Measurements from ENCODE around the gene POC1B. TPM values are rescaled to one million over a fixed set of nuclear protein-coding genes. Genes with fewer than 3 reads are reported as not detected.

The POC1B gene
- total RNA-seq, 1 experiment from 2014 or later: 30.8 TPM

DNA sequence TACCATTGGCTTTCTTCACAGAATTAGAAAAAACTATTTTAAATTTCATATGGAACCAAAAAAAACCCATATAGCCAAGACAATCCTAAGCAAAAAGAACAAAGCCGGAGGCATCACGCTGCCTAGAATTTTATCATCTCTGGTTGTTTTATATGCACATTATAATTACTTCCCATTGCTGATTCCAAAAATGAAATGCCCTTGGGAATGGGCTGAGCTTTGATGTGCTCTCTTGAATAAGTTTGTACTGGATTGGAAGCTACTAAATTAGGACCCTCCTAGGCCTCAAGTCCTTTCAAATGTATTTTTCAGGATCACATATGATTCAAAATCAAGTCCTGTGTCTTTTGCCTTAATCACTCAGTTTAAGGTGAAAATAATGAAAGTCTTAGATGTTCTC is 114.6 kb downstream of the POC1B start:
- Histone ChIP-seq H3K4me3 (ENCODE audit: low read depth, low read length, poor library complexity, severe bottlenecking) (no peak overlapping the region), H3K36me3 (ENCODE audit: insufficient read depth, low read length, poor library complexity, severe bottlenecking) (no peaks in the 10 kb centered on the region), H3K27ac (ENCODE audit: low read depth, low read length, poor library complexity, severe bottlenecking) (peak overlapping the region; percentile 56), H3K4me1 (ENCODE audit: insufficient read depth, low read length, poor library complexity, severe bottlenecking) (peaks cover 31% of the 10 kb centered on the region), H3K27me3 (replicated peaks; ENCODE audit: insufficient read depth, low read depth, low read length, poor library complexity) (no peaks in the 10 kb centered on the region), H3K9me3 (ENCODE audit: low read depth, low read length, poor library complexity, severe bottlenecking) (no peaks in the 10 kb centered on the region)
- peak; percentile 31 for DNase-seq (ENCODE audit: low spot score)
- ChIA-PET POLR2A (ENCODE audit: low non-redundant PET) (no interaction called here), CTCF (no interaction called here)
- TF ChIP-seq, protein P1, sequence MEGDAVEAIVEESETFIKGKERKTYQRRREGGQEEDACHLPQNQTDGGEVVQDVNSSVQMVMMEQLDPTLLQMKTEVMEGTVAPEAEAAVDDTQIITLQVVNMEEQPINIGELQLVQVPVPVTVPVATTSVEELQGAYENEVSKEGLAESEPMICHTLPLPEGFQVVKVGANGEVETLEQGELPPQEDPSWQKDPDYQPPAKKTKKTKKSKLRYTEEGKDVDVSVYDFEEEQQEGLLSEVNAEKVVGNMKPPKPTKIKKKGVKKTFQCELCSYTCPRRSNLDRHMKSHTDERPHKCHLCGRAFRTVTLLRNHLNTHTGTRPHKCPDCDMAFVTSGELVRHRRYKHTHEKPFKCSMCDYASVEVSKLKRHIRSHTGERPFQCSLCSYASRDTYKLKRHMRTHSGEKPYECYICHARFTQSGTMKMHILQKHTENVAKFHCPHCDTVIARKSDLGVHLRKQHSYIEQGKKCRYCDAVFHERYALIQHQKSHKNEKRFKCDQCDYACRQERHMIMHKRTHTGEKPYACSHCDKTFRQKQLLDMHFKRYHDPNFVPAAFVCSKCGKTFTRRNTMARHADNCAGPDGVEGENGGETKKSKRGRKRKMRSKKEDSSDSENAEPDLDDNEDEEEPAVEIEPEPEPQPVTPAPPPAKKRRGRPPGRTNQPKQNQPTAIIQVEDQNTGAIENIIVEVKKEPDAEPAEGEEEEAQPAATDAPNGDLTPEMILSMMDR (conservative IDR thresholded peaks at IDR 0.05; ENCODE audit: low read depth, low read length): no peak
- TF ChIP-seq EZH2 (IDR thresholded peaks at IDR 0.05; ENCODE audit: borderline replicate concordance, low read depth, low read length, poor library complexity, severe bottlenecking): no peak
- intact Hi-C loops (cut with micrococcal nuclease; ENCODE audit: unreplicated experiment): no loop called here
- BruUV-seq (replicated peaks): no TSS peak

- DNase-seq (ENCODE audit: low spot score): no peak
- no TSS peak for BruUV-seq (replicated peaks)
- ChIA-PET CTCF (no interaction called here), POLR2A (ENCODE audit: low non-redundant PET) (no interaction called here)
- H3K9me3 ChIP-seq (ENCODE audit: low read depth, low read length, poor library complexity, severe bottlenecking): no peaks in the 10 kb centered on the region
- no peak overlapping the region for H3K4me3 ChIP-seq (ENCODE audit: low read depth, low read length, poor library complexity, severe bottlenecking)
- TF ChIP-seq, protein P1 (conservative IDR thresholded peaks at IDR 0.05; ENCODE audit: low read depth, low read length): no peak
- no peak for TF ChIP-seq EZH2 (IDR thresholded peaks at IDR 0.05; ENCODE audit: borderline replicate concordance, low read depth, low read length, poor library complexity, severe bottlenecking)
- intact Hi-C loops (cut with micrococcal nuclease; ENCODE audit: unreplicated experiment): no loop called here
- H3K27ac ChIP-seq (ENCODE audit: low read depth, low read length, poor library complexity, severe bottlenecking): no peak overlapping the region
- H3K36me3 ChIP-seq (ENCODE audit: insufficient read depth, low read length, poor library complexity, severe bottlenecking): no peaks in the 10 kb centered on the region
- peaks cover 7% of the 10 kb centered on the region for H3K4me1 ChIP-seq (ENCODE audit: insufficient read depth, low read length, poor library complexity, severe bottlenecking)
- no peaks in the 10 kb centered on the region for H3K27me3 ChIP-seq (replicated peaks; ENCODE audit: insufficient read depth, low read depth, low read length, poor library complexity)
Measured at GRCh38 chr12:89405626-89406345, 120.1 kb downstream of the POC1B start.

DNA sequence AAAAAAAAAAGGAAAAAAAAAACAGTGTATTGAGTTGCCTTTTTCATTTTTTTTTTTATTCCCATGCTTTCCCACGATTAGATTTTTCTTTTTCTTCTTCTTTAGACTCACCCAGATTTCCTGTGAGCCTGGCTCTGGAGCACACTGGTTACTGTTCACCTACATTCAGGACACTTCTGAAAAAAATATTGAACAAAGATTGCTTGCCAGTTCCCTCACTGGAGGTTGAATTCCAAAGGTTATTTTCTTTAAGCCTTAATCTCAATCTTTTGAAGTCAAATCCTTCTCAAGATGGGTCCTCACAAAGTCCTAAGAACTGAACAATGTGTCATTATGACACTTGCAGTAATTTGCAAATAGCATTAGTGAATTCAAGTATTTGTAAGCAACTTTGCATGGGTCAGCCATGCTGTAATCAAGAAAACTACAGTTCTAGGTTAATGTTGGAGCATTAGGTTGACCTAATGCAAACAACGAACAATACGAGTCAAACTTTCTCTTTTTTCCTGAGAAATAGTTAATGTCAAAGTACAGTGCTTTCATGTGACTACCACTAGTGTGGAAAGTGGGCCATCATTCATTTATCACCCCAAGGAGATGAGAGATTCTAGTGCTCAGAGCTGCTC is 124.3 kb downstream of the POC1B start:
- Histone ChIP-seq H3K4me1 (ENCODE audit: insufficient read depth, low read length, poor library complexity, severe bottlenecking) (peaks cover 14% of the 10 kb centered on the region), H3K4me3 (ENCODE audit: low read depth, low read length, poor library complexity, severe bottlenecking) (no peak overlapping the region), H3K27me3 (replicated peaks; ENCODE audit: insufficient read depth, low read depth, low read length, poor library complexity) (no peaks in the 10 kb centered on the region), H3K36me3 (ENCODE audit: insufficient read depth, low read length, poor library complexity, severe bottlenecking) (no peaks in the 10 kb centered on the region), H3K27ac (ENCODE audit: low read depth, low read length, poor library complexity, severe bottlenecking) (no peak overlapping the region), H3K9me3 (ENCODE audit: low read depth, low read length, poor library complexity, severe bottlenecking) (no peaks in the 10 kb centered on the region)
- intact Hi-C loops (cut with micrococcal nuclease; ENCODE audit: unreplicated experiment): no loop called here
- CTCF ChIA-PET: no interaction called here
- TF ChIP-seq, protein P1 (conservative IDR thresholded peaks at IDR 0.05; ENCODE audit: low read depth, low read length): no peak
- TF ChIP-seq EZH2 (IDR thresholded peaks at IDR 0.05; ENCODE audit: borderline replicate concordance, low read depth, low read length, poor library complexity, severe bottlenecking): no peak
- BruUV-seq (replicated peaks): no TSS peak
- POLR2A ChIA-PET (ENCODE audit: low non-redundant PET): no interaction called here
- no peak for DNase-seq (ENCODE audit: low spot score)

Measured in A673 (cell line).